Panc1 (cell line): ENCODE measurements around the gene NLRP1. TPM values are rescaled to one million over a fixed set of nuclear protein-coding genes. Genes with fewer than 3 reads are reported as not detected.

ENCODE experiments used
- ATAC-seq: fragments of 200-7000 bp; cut with Tn5 transposase; 2 replicates; pipeline ENCODE4 v1.9.1; 2020; ENCODE audit warnings: mild to moderate bottlenecking, moderate library complexity
- BruUV-seq: library from RNA; stranded (reverse); fragments of 400-500 nt; replicated peaks from 2 replicates; lab custom pipeline; 2021; lab: Mats Ljungman, UMichigan
- CTCF ChIA-PET: fragments of 300-600 bp; sonication (Branson Sonifier 250); formaldehyde crosslinking; loops from one replicate; lab custom pipeline; 2022; ENCODE audit warnings: antibody characterized with exemption; lab: Charles Lee
- POLR2A ChIA-PET: fragments of 300-600 bp; sonication (Branson Sonifier 250); formaldehyde crosslinking; loops from one replicate; lab custom pipeline; 2022; ENCODE audit warnings: antibody characterized with exemption; lab: Charles Lee
- DNase-seq: peaks from one replicate; pipeline ENCODE4 v3.0.0-alpha.2; 2010; ENCODE audit warnings: low read depth, low spot score
- H3K27ac ChIP-seq: 2 replicates; pipeline ENCODE4 v1.5.1; 2011; ENCODE audit warnings: mild to moderate bottlenecking, low read length, inconsistent platforms
- H3K27me3 ChIP-seq: fragments of 200-500 bp; sonication (Bioruptor generic); 2 replicates; pipeline ENCODE4 v1.6.0; 2014; ENCODE audit warnings: low read length, inconsistent platforms; ENCODE audit not compliant: control insufficient read depth, insufficient read depth
- H3K36me3 ChIP-seq: fragments of 200-500 bp; sonication (Bioruptor generic); 2 replicates; pipeline ENCODE4 v1.5.1; 2014; ENCODE audit warnings: inconsistent platforms, mild to moderate bottlenecking, low read length, moderate library complexity; ENCODE audit not compliant: control insufficient read depth, insufficient read depth
- H3K4me1 ChIP-seq: 2 replicates; pipeline ENCODE4 v1.5.1; 2011; ENCODE audit warnings: inconsistent platforms, mild to moderate bottlenecking, low read length, moderate library complexity; ENCODE audit not compliant: control insufficient read depth, insufficient read depth
- H3K4me3 ChIP-seq, 2 experiments: 2 replicates each; pipeline ENCODE4 v1.5.1; 2011 to 2012; ENCODE audit warnings: low read depth in 2 of 2, low read length in 2 of 2, mild to moderate bottlenecking in 2 of 2, inconsistent platforms in 1 of 2, moderate library complexity in 1 of 2
- H3K9me3 ChIP-seq: fragments of 200-500 bp; sonication (Bioruptor generic); 2 replicates; pipeline ENCODE4 v1.5.1; 2014; ENCODE audit warnings: low read depth, mild to moderate bottlenecking, inconsistent platforms, low read length, moderate library complexity; ENCODE audit not compliant: control insufficient read depth, insufficient read depth
- POLR2AphosphoS5 ChIP-seq: IDR thresholded peaks from 2 replicates; pipeline ENCODE4 v1.6.1; 2012; ENCODE audit warnings: mild to moderate bottlenecking, low read depth, low read length, moderate library complexity
- SIN3A ChIP-seq: IDR thresholded peaks from 2 replicates; pipeline ENCODE4 v1.6.1; 2012; ENCODE audit warnings: low read depth, mild to moderate bottlenecking, low read length, moderate library complexity, borderline replicate concordance; ENCODE audit not compliant: insufficient read depth
- TCF7L2 ChIP-seq: IDR thresholded peaks from 2 replicates; pipeline ENCODE4 v1.6.1; 2011; ENCODE audit warnings: mild to moderate bottlenecking, low read depth, low read length, inconsistent platforms
- in situ Hi-C: cut with HindIII; loops from 2 replicates; pipeline ENCODE4 v1.10.0; 2016; ENCODE audit warnings: low sequenced_read_pairs, low pct_unique_long_range_greater_than_20kb
- intact Hi-C: fragments of 100-400 bp; cut with micrococcal nuclease; formaldehyde crosslinking; loops from one replicate; pipeline ENCODE4 v1.10.0; 2022; ENCODE audit not compliant: unreplicated experiment
- total RNA-seq: library from RNA; stranded (reverse); gene quantifications from one replicate; pipeline ENCODE4 v1.2.1, GENCODE V29; 2021; ENCODE audit not compliant: unreplicated experiment
- TF ChIP-seq, protein P1 (sequence below), 2 experiments: IDR thresholded peaks; 2 replicates each; pipeline ENCODE4 v1.6.1; 2011 to 2012; ENCODE audit warnings: low read depth in 2 of 2, control low read depth in 1 of 2, low read length in 1 of 2, mild to moderate bottlenecking in 1 of 2, moderate library complexity in 1 of 2; ENCODE audit not compliant: insufficient read depth in 1 of 2
- TF ChIP-seq, protein P2 (sequence below): fragments of 450-650 bp; IDR thresholded peaks from 2 replicates; pipeline ENCODE4 v1.5.1; 2017; ENCODE audit warnings: mild to moderate bottlenecking

NLRP1 gene
- total RNA-seq, 1 experiment from 2014 or later = 0.57 TPM

DNA sequence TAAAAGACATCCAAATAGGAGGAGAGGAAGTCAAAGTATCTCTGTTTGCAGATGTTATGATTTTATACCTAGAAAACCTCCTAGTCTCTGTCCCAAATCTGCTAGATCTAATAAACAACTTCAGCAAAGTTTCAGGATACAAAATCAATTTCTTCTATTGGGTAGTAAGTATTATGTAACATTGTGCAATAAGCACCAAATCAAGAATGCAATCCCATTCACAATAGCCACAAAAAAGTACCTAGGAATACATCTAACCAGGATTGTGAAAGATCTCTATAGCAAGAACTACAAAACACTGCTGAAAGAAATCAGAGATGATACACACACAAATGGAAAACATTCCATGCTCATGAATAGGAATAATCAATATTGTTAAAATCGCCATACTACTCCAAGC, 13.0 kb downstream of the NLRP1 start:
- no peak overlapping the region for H3K27ac ChIP-seq
- no peaks in the 10 kb centered on the region for H3K9me3 ChIP-seq
- ATAC-seq = no peak
- no peaks in the 10 kb centered on the region for H3K27me3 ChIP-seq
- TF ChIP-seq, protein P1, sequence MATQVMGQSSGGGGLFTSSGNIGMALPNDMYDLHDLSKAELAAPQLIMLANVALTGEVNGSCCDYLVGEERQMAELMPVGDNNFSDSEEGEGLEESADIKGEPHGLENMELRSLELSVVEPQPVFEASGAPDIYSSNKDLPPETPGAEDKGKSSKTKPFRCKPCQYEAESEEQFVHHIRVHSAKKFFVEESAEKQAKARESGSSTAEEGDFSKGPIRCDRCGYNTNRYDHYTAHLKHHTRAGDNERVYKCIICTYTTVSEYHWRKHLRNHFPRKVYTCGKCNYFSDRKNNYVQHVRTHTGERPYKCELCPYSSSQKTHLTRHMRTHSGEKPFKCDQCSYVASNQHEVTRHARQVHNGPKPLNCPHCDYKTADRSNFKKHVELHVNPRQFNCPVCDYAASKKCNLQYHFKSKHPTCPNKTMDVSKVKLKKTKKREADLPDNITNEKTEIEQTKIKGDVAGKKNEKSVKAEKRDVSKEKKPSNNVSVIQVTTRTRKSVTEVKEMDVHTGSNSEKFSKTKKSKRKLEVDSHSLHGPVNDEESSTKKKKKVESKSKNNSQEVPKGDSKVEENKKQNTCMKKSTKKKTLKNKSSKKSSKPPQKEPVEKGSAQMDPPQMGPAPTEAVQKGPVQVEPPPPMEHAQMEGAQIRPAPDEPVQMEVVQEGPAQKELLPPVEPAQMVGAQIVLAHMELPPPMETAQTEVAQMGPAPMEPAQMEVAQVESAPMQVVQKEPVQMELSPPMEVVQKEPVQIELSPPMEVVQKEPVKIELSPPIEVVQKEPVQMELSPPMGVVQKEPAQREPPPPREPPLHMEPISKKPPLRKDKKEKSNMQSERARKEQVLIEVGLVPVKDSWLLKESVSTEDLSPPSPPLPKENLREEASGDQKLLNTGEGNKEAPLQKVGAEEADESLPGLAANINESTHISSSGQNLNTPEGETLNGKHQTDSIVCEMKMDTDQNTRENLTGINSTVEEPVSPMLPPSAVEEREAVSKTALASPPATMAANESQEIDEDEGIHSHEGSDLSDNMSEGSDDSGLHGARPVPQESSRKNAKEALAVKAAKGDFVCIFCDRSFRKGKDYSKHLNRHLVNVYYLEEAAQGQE (IDR thresholded peaks at IDR 0.05; ENCODE audit: insufficient read depth in 1 of 2, low read depth in 2 of 2, low read length in 1 of 2) = no peak
- TF ChIP-seq POLR2AphosphoS5 (no peak), TCF7L2 (no peak), SIN3A (no peak)
- TF ChIP-seq, protein P2, sequence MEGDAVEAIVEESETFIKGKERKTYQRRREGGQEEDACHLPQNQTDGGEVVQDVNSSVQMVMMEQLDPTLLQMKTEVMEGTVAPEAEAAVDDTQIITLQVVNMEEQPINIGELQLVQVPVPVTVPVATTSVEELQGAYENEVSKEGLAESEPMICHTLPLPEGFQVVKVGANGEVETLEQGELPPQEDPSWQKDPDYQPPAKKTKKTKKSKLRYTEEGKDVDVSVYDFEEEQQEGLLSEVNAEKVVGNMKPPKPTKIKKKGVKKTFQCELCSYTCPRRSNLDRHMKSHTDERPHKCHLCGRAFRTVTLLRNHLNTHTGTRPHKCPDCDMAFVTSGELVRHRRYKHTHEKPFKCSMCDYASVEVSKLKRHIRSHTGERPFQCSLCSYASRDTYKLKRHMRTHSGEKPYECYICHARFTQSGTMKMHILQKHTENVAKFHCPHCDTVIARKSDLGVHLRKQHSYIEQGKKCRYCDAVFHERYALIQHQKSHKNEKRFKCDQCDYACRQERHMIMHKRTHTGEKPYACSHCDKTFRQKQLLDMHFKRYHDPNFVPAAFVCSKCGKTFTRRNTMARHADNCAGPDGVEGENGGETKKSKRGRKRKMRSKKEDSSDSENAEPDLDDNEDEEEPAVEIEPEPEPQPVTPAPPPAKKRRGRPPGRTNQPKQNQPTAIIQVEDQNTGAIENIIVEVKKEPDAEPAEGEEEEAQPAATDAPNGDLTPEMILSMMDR = no peak
- intact Hi-C loops (no loop called here), in situ Hi-C loops (no loop called here)
- H3K36me3 ChIP-seq = no peaks in the 10 kb centered on the region
- ChIA-PET CTCF (no interaction called here), POLR2A (no interaction called here)
- no peaks in the 10 kb centered on the region for H3K4me1 ChIP-seq
- BruUV-seq = no TSS peak
- H3K4me3 ChIP-seq = no peak overlapping the region
- no peak for DNase-seq

DNA sequence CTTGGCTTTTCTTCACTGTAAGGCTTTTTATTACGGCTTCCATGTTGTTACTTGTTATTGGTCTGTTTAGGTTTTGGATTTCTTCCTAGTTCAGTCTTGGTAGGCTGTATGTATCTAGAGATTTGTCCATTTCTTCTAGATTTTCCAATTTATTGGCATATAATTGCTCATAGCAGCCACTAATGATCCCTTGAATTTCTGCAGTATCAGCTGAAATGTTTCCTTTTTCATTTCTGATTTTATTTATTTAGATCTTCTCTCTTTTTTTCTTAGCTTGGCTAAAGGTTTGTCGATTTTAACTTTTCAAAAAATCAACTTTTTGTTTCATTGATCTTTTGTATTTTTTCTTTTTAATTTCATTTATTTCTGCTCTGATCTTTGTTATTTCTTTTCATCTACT, 18.5 kb downstream of the NLRP1 start:
- no peak for ATAC-seq
- DNase-seq = no peak
- no peaks in the 10 kb centered on the region for H3K4me1 ChIP-seq
- H3K36me3 ChIP-seq = no peaks in the 10 kb centered on the region
- no peak overlapping the region for H3K4me3 ChIP-seq
- ChIA-PET POLR2A (no interaction called here), CTCF (interaction anchor here (0.6 kb wide), 1 partner anchor 1416 kb away, joined by 6 read pairs; no protein-coding TSS in a partner anchor)
- no peak overlapping the region for H3K27ac ChIP-seq
- H3K27me3 ChIP-seq = no peaks in the 10 kb centered on the region; the same call in 1 of the 2 replicates
- in situ Hi-C loops (no loop called here), intact Hi-C loops (no loop called here)
- BruUV-seq = no TSS peak
- no peaks in the 10 kb centered on the region for H3K9me3 ChIP-seq
- TF ChIP-seq SIN3A (no peak), POLR2AphosphoS5 (no peak), TCF7L2 (no peak)
- TF ChIP-seq, protein P1 (IDR thresholded peaks at IDR 0.05; ENCODE audit: insufficient read depth in 1 of 2, low read depth in 2 of 2, low read length in 1 of 2) = no peak
- TF ChIP-seq, protein P2 = no peak
